HFF-Myc (cell line): ENCODE measurements around the gene ZNF860.

Experiments
- DNase-seq: peaks from one replicate; pipeline ENCODE4 v3.0.0-alpha.2; 2011; ENCODE audit warnings: low read depth; ENCODE audit errors: extremely low read depth
- H3K4me3 ChIP-seq: replicated peaks from 2 replicates; pipeline ENCODE4 v1.5.1; 2011; ENCODE audit warnings: low read depth, mild to moderate bottlenecking, control low read depth, low read length
- TF ChIP-seq, protein P1 (sequence below): IDR thresholded peaks from 2 replicates; pipeline ENCODE4 v1.5.1; 2012; ENCODE audit warnings: mild to moderate bottlenecking, low read depth, low read length, control low read depth; ENCODE audit errors: missing control alignments

Gene ZNF860

DNA sequence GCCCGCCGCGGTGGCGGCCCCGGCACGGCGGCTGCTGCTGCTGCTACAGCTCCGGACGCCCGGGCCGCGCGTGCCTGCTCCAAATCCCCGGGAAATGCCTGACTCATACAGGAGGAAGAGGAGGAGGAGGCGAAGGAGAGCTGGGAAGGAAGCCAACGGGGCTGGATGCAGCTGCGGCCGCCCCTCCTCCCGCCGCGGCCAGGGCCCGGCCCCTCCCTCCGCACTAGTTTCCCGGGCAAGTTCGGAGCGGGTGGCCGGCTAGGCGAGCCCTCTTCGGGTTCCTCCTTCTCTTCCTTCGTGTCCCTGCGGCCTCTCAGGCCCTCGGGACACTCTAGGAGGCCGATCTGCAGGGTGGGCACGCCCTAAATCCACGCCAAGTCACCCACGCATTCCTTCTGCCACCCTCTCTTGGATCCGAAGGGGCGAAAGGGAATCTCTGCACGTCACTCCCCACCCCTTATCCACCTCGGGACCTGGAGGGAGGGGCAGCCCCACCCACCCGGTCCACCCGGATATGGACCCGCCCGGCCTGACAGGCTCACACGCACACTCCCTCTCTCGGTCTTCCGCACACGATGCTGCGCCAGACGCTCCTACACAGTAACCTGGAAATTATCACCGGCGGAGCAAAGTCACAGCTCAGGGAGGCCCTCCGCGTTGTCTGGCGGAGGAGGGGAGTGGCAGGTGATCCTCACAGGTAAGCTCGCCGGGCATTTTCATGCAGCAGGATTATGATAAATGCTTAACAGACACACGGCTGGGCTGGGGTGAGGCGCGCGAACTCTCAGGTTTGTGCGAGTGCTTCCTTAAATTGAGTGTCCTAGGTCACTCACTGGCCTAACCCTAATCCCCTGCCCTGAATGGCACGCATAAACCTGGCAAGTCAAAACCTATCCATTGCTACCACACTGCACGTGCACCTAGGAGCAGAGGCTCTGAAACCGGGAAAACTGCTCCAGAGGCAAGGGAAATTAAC, at the start of gene ZNF860, which contains the start of gene OSBPL10:
TSS of gene ZNF860 (plus strand) at position 545 of the 976 bp plus-strand sequence. CDS start 7,330 bp downstream, outside the sequence.
TSS of gene OSBPL10 (minus strand) at position 57 of the 976 bp plus-strand sequence. CDS start 83 bp downstream, outside the sequence.
- peak; percentile 89 for DNase-seq
- peak within 1 kb of the TSS; percentile 89 for H3K4me3 ChIP-seq
- TF ChIP-seq, protein P1, sequence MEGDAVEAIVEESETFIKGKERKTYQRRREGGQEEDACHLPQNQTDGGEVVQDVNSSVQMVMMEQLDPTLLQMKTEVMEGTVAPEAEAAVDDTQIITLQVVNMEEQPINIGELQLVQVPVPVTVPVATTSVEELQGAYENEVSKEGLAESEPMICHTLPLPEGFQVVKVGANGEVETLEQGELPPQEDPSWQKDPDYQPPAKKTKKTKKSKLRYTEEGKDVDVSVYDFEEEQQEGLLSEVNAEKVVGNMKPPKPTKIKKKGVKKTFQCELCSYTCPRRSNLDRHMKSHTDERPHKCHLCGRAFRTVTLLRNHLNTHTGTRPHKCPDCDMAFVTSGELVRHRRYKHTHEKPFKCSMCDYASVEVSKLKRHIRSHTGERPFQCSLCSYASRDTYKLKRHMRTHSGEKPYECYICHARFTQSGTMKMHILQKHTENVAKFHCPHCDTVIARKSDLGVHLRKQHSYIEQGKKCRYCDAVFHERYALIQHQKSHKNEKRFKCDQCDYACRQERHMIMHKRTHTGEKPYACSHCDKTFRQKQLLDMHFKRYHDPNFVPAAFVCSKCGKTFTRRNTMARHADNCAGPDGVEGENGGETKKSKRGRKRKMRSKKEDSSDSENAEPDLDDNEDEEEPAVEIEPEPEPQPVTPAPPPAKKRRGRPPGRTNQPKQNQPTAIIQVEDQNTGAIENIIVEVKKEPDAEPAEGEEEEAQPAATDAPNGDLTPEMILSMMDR: no peak

DNA sequence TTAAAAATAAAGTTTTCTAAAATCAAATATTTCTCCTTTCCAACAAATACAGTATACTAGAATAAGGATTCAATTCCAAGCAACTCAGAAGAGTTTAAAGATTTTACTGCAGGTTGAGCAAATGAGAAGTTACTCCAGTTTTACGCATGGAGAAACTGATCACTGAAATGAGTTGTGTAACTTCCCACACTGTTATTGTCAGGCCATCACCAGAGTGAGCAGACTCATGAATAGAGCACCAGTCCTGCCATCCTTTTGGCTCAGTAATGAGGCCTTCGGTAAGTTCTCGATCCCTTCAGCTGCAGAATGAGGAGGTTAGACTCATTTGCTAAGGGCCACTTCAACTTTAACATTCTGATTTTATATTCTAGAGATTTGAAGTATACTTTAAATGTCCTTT, 48.6 kb upstream of the ZNF860 start:
- TF ChIP-seq, protein P1: no peak

DNA sequence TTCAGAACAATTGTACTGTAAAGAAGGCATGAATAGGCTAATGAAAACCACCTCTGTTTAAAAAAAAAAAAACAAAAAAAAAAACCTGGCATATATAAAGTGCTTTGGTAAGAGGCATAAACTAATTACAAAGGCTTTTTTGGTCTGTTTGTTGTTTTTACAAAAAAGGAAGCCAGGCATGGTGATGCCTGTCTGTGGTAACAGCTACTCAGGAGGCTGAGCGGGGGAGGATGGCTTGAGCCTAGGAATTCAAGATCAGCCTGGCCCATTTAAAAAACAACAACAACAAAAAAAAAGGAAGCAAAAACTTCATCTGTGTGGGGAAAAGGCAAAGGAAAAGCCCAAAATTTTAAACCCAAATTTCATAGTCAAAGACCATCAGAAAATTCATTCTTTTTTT, 47.5 kb upstream of the ZNF860 start:
- no peak overlapping the region for H3K4me3 ChIP-seq
- TF ChIP-seq, protein P1: no peak
- no peak for DNase-seq

More for the DNA sequence above, 48.6 kb upstream of the ZNF860 start:
- no peak for DNase-seq
- no peak overlapping the region for H3K4me3 ChIP-seq

DNA sequence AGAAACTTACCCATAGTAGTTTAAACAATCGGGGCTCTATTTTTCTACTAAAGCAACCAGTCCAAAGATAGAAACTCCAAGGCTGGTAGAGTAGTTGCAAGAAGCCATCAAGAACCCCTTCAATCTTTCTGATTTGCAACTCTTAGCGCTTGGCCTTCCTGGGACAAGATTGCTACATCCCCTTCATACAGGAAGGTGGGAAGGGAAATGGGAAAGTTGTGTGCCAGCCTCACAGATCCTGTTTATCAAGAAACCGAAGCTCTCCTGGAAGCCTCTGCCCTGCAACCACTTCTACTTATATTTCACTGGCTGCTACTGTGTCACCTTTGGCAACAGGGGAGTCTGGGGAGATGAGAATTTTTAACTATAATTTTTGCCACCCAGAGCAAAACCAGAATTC, 46.7 kb upstream of the ZNF860 start:
- DNase-seq: no peak
- TF ChIP-seq, protein P1: no peak
- no peak overlapping the region for H3K4me3 ChIP-seq

DNA sequence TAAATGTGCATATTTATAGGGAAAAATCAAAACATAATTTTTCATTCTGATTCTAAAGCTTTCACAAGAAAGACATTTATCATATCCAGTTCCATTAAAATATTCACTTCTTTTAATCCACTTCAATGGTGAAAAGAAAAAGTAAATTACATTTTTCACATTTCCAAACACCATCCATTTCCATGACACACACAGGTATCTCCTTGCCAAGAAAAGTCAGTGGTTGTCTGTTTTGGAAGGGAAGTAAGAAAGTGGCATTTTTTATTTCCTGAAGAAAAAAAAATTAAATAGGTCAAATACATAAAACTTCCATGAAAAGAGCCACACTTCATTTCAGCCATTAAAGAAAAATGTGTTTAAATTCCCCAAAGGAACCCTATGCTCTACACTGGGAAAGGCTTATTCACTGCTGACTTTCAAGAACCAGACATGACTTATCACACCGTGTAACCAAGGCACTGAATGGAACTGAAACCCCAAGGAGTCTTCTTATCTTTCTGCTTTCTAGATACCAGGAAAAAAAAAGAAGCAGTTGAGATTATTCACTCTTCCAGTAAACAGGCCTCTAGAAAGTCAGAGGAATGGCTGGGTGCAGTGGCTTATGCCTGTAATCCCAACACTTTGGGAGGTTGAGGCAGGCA, 45.0 kb upstream of the ZNF860 start:
- H3K4me3 ChIP-seq: no peak overlapping the region
- TF ChIP-seq, protein P1: no peak
- no peak for DNase-seq

DNA sequence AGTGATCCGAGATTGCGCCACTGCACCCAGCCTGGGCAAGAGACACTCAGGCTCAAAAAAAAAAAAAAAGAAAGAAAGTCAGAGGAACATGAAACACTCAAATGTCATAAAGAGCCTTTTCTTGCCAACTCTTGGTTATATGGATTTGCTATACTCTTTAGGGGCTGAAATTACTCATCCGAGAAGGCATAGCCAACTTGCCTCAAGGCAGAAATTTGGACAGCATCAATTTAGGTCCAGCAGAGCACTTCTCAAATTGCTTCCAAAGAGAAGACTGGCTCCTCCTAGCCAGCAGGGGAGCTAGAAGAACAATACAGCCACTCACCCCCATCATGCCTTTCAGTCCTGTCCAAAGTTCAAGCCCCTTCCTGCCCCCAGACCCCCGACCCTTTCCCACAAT, 44.3 kb upstream of the ZNF860 start:
- TF ChIP-seq, protein P1: no peak
- H3K4me3 ChIP-seq: no peak overlapping the region
- DNase-seq: no peak
